Stimulated activated naive B cell treated with anti-CD40 and anti-IgM and Interleukin-4, amounts not matched to agents 10 μg/mL and 1 μg/mL and 100 μg/mL, for 72 hours (primary cell): Measurements from ENCODE around the gene APOLD1.
A peak's percentile ranks its signal among the peaks of the same experiment; 100 is the strongest.

ENCODE experiments used
- ATAC-seq, 2 donors: fragments of 150-1000 bp; cut with Tn5 transposase; replicated peaks; 2 replicates each; pipeline ENCODE4 v1.10.0; 2021; ENCODE audit warnings: moderate library complexity in 1 of 2
- DNase-seq: peaks from one replicate; pipeline ENCODE4 v3.0.0; 2021
- H3K27ac Mint-ChIP-seq: one replicate; pipeline ENCODE4 v1.8.0; 2022; ENCODE audit warnings: mild to moderate bottlenecking, mixed read lengths
- H3K27me3 Mint-ChIP-seq, 2 donors: one replicate each; pipeline ENCODE4 v1.8.0; 2022; ENCODE audit warnings: mixed read lengths in 2 of 2
- H3K36me3 Mint-ChIP-seq, 2 donors: one replicate each; pipeline ENCODE4 v1.8.0; 2022; ENCODE audit warnings: mixed read lengths in 2 of 2, mild to moderate bottlenecking in 1 of 2
- H3K4me1 Mint-ChIP-seq, 2 donors: one replicate each; pipeline ENCODE4 v1.8.0; 2022; ENCODE audit warnings: mixed read lengths in 2 of 2, mild to moderate bottlenecking in 1 of 2
- H3K4me3 Mint-ChIP-seq, 2 donors: one replicate each; pipeline ENCODE4 v1.8.0; 2022; ENCODE audit warnings: mild to moderate bottlenecking in 2 of 2, mixed read lengths in 2 of 2, moderate library complexity in 1 of 2
- H3K9me3 Mint-ChIP-seq, 2 donors: one replicate each; pipeline ENCODE4 v1.8.0; 2022; ENCODE audit warnings: mixed read lengths in 2 of 2, mild to moderate bottlenecking in 1 of 2

APOLD1 gene

GRCh38 chr12:12770262-12770661 is 15.2 kb upstream of the APOLD1 start:
- Mint-ChIP-seq H3K36me3 (peaks cover 7 to 10% of the 10 kb centered on the region in 2 donors), H3K4me3 (no peak overlapping the region), H3K9me3 (peaks cover 10 to 12% of the 10 kb centered on the region in 2 donors), H3K27ac (no peak overlapping the region), H3K4me1 (no peaks in the 10 kb centered on the region), H3K27me3 (no peaks in the 10 kb centered on the region)
- no peak for DNase-seq
- ATAC-seq: no peak

- H3K27me3 Mint-ChIP-seq: no peaks in the 10 kb centered on the region
- peaks cover 9 to 12% of the 10 kb centered on the region in 2 donors for H3K9me3 Mint-ChIP-seq
- DNase-seq (no peak), ATAC-seq (no peak)
- H3K4me1 Mint-ChIP-seq: peaks cover 0 to 4% of the 10 kb centered on the region in 2 donors
- peaks cover 3 to 4% of the 10 kb centered on the region in 2 donors for H3K36me3 Mint-ChIP-seq
- no peak overlapping the region for H3K4me3 Mint-ChIP-seq
- no peak overlapping the region for H3K27ac Mint-ChIP-seq
These were observed 10.7 kb upstream of the APOLD1 start for GRCh38 chr12:12774791-12775190.

DNA sequence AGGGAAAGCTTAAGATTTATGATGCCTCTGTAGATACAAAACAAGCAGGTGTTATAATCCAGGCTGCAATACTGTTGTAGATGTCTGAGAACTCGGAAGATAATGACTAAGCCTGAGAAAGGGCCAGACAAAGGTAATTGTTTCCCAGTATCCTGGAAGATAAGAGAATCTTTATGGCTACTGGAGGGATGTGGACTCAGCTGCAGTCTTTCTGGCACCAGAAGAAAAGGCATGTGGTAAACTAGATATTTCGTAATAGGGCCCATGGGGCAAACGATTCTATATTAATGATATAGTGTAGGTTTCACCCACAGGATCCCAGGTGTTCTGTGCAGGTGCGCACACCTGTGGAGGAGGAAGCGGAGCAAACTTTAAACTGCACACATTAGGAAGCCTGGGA is 9.2 kb upstream of the APOLD1 start:
- no peak for ATAC-seq
- Mint-ChIP-seq H3K27ac (no peak overlapping the region), H3K4me3 (no peak overlapping the region), H3K4me1 (peaks cover 0 to 4% of the 10 kb centered on the region in 2 donors), H3K36me3 (peaks cover 0 to 2% of the 10 kb centered on the region in 2 donors), H3K27me3 (no peaks in the 10 kb centered on the region), H3K9me3 (peaks cover 4 to 7% of the 10 kb centered on the region in 2 donors)
- no peak for DNase-seq

DNA sequence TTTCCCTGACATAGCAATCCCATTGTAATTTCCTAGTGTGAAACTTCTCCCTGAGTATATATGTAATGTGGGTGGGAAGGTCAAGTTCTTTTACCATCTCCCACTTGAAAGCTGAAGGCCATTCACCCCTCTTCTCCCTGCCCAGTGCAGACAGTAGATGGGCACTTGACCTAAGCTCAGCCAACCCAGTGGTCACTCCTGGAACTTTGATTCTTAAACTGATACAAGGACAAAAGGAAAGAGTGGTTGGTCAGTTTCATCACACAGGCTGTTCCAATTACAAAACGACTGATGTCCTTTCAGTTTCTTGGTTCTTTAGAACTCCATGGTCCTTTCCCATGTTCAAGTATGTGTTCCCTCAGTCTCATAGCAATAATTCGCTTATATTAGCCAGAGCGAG is 8.4 kb upstream of the APOLD1 start:
- no peak for ATAC-seq
- Mint-ChIP-seq H3K9me3 (peaks cover 4 to 7% of the 10 kb centered on the region in 2 donors), H3K4me1 (peaks cover 0 to 4% of the 10 kb centered on the region in 2 donors), H3K36me3 (peaks cover 0 to 2% of the 10 kb centered on the region in 2 donors), H3K27ac (no peak overlapping the region), H3K27me3 (no peaks in the 10 kb centered on the region), H3K4me3 (no peak overlapping the region)
- DNase-seq: no peak

- no peaks in the 10 kb centered on the region for H3K36me3 Mint-ChIP-seq
- no peaks in the 10 kb centered on the region for H3K27me3 Mint-ChIP-seq
- DNase-seq (no peak), ATAC-seq (no peak)
- H3K27ac Mint-ChIP-seq: no peak overlapping the region
- H3K4me1 Mint-ChIP-seq: peaks cover 0 to 4% of the 10 kb centered on the region in 2 donors
- no peaks in the 10 kb centered on the region for H3K9me3 Mint-ChIP-seq
- H3K4me3 Mint-ChIP-seq: no peak overlapping the region
These were observed 6.5 kb upstream of the APOLD1 start for GRCh38 chr12:12779007-12779406.

DNA sequence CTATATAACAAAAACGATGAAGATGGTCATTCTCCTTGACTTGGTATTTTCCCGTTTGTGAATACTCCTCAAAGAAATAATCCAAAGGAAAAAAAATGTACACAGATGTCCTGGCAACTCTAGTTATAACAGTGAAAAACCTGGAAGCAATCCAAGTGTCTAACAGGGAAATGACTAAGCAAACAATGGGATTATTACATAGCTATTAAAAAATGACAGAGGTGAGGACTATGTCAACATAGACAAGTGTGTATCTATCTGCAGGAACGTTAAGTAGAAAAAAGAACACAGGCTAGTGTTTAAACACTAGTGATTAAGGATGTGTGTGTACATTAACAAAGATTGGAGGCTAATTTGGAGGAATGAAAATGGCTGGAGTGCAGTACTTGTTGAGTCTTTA is 5.9 kb upstream of the APOLD1 start:
- Mint-ChIP-seq H3K36me3 (no peaks in the 10 kb centered on the region), H3K4me1 (peaks cover 0 to 4% of the 10 kb centered on the region in 2 donors), H3K27me3 (no peaks in the 10 kb centered on the region), H3K27ac (no peak overlapping the region), H3K9me3 (no peaks in the 10 kb centered on the region), H3K4me3 (no peak overlapping the region)
- ATAC-seq: no peak
- DNase-seq: no peak

- peaks cover 11 to 28% of the 10 kb centered on the region in 2 donors for H3K4me1 Mint-ChIP-seq
- H3K4me3 Mint-ChIP-seq: no peak overlapping the region
- H3K36me3 Mint-ChIP-seq: no peaks in the 10 kb centered on the region
These were observed 1.3 kb upstream of the APOLD1 start for GRCh38 chr12:12784116-12784515.

GRCh38 chr12:12786351-12786705 is 869 bp downstream of the APOLD1 start:
- peaks cover 11 to 31% of the 10 kb centered on the region in 2 donors for H3K4me1 Mint-ChIP-seq
- no peak for DNase-seq
- H3K4me3 Mint-ChIP-seq: peak overlapping the region; percentile 88 to 90
- H3K27ac Mint-ChIP-seq: peak overlapping the region; percentile 84
- no peaks in the 10 kb centered on the region for H3K36me3 Mint-ChIP-seq
- no peaks in the 10 kb centered on the region for H3K27me3 Mint-ChIP-seq
- H3K9me3 Mint-ChIP-seq: no peaks in the 10 kb centered on the region
- peak; percentile 13 to 32 for ATAC-seq

More at GRCh38 chr12:12784116-12784515, 1.3 kb upstream of the APOLD1 start:
- ATAC-seq: no peak
- Mint-ChIP-seq H3K9me3 (no peaks in the 10 kb centered on the region), H3K27ac (no peak overlapping the region), H3K27me3 (no peaks in the 10 kb centered on the region)
- DNase-seq: no peak

GRCh38 chr12:12786706-12787601 is 1.5 kb downstream of the APOLD1 start:
- Mint-ChIP-seq H3K27ac (peak overlapping the region; percentile 96), H3K36me3 (no peaks in the 10 kb centered on the region), H3K4me3 (peak overlapping the region; percentile 88 to 90), H3K27me3 (no peaks in the 10 kb centered on the region), H3K4me1 (peaks cover 11 to 31% of the 10 kb centered on the region in 2 donors), H3K9me3 (no peaks in the 10 kb centered on the region)
- peak; percentile 90 to 93 for ATAC-seq
- peak; percentile 69 for DNase-seq

DNA sequence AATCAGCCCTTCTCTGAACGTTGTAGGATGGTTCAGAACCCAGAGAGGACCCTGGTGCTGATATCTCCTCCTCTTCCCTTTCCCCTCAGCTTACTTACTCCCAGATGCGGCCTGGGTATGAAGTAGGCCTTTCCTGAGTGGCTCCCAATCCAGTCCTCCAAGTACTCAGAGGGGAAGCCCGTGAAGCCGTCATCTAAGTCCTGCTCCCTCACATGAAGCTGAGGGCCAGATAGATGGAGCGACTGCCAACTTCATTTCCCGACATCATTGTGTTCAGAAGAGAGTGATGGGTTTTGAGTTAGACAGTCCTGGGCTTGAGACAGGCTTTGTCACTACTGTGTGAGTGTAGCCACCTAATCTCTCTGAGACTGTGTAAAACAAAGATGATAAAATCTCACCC is 2.7 kb downstream of the APOLD1 start:
- no peak for ATAC-seq
- peak overlapping the region; percentile 81 for H3K27ac Mint-ChIP-seq
- H3K4me3 Mint-ChIP-seq: peak overlapping the region; percentile 80 to 88
- DNase-seq: no peak
- no peaks in the 10 kb centered on the region for H3K36me3 Mint-ChIP-seq
- peaks cover 11 to 31% of the 10 kb centered on the region in 2 donors for H3K4me1 Mint-ChIP-seq
- H3K27me3 Mint-ChIP-seq: no peaks in the 10 kb centered on the region
- no peaks in the 10 kb centered on the region for H3K9me3 Mint-ChIP-seq

- Mint-ChIP-seq H3K9me3 (no peaks in the 10 kb centered on the region), H3K4me3 (peak overlapping the region; percentile 30 to 56), H3K27me3 (no peaks in the 10 kb centered on the region), H3K4me1 (peaks cover 11 to 31% of the 10 kb centered on the region in 2 donors), H3K27ac (peak overlapping the region; percentile 85), H3K36me3 (no peaks in the 10 kb centered on the region)
- peak; percentile 70 to 75 for ATAC-seq
- DNase-seq: peak; percentile 41
These were observed 3.4 kb downstream of the APOLD1 start for GRCh38 chr12:12788675-12789368.

GRCh38 chr12:12790956-12791355 is 5.5 kb downstream of the APOLD1 start:
- Mint-ChIP-seq H3K4me1 (peaks cover 7 to 24% of the 10 kb centered on the region in 2 donors), H3K36me3 (no peaks in the 10 kb centered on the region), H3K4me3 (no peak overlapping the region), H3K27me3 (no peaks in the 10 kb centered on the region), H3K27ac (no peak overlapping the region), H3K9me3 (no peaks in the 10 kb centered on the region)
- no peak for DNase-seq
- ATAC-seq: no peak

- no peak for DNase-seq
- no peaks in the 10 kb centered on the region for H3K9me3 Mint-ChIP-seq
These were observed 6.4 kb downstream of the APOLD1 start for GRCh38 chr12:12791756-12792369.

GRCh38 chr12:12792421-12792820 is 7.0 kb downstream of the APOLD1 start:
- ATAC-seq: no peak
- H3K9me3 Mint-ChIP-seq: no peaks in the 10 kb centered on the region
- no peak for DNase-seq
- no peaks in the 10 kb centered on the region for H3K27me3 Mint-ChIP-seq
- no peak overlapping the region for H3K27ac Mint-ChIP-seq
- H3K4me3 Mint-ChIP-seq: no peak overlapping the region
- no peaks in the 10 kb centered on the region for H3K36me3 Mint-ChIP-seq
- H3K4me1 Mint-ChIP-seq: peaks cover 5 to 20% of the 10 kb centered on the region in 2 donors

More at GRCh38 chr12:12791756-12792369, 6.4 kb downstream of the APOLD1 start:
- no peak for ATAC-seq
- H3K4me3 Mint-ChIP-seq: no peak overlapping the region
- peaks cover 7 to 24% of the 10 kb centered on the region in 2 donors for H3K4me1 Mint-ChIP-seq
- H3K27ac Mint-ChIP-seq: no peak overlapping the region
- H3K27me3 Mint-ChIP-seq: no peaks in the 10 kb centered on the region
- no peaks in the 10 kb centered on the region for H3K36me3 Mint-ChIP-seq
